DMS 273 (cell line): ENCODE measurements around the gene ZDHHC3.
"Not testable (repeated sequence)": the region's sequence is repeated elsewhere in the genome, so short reads cannot be mapped to it uniquely, and the experiment has no call there.

Experiments used
- DNase-seq: peaks from one replicate; lab custom pipeline; 2025; ENCODE audit not compliant: unreplicated experiment; lab: John Stamatoyannopoulos, UW

The ZDHHC3 gene

GRCh38 chr3:44996556-44996969 lies 20.6 kb upstream of the ZDHHC3 start:
- no peak for DNase-seq

GRCh38 chr3:44995142-44995770 lies 19.3 kb upstream of the ZDHHC3 start:
- peak; percentile 44 for DNase-seq

- no peak for DNase-seq
These were observed 17.7 kb upstream of the ZDHHC3 start for GRCh38 chr3:44993471-44994205.

GRCh38 chr3:44992555-44993470 lies 16.8 kb upstream of the ZDHHC3 start:
- peak; percentile 55 for DNase-seq

GRCh38 chr3:44991326-44991725 lies 15.4 kb upstream of the ZDHHC3 start:
- no peak for DNase-seq

- no peak for DNase-seq
These were observed 13.8 kb upstream of the ZDHHC3 start for GRCh38 chr3:44989636-44990373.

GRCh38 chr3:44989141-44989540 lies 13.2 kb upstream of the ZDHHC3 start:
- DNase-seq: no peak

GRCh38 chr3:44988073-44988472 lies 12.1 kb upstream of the ZDHHC3 start:
- DNase-seq: peak; percentile 5

GRCh38 chr3:44987332-44987731 lies 11.4 kb upstream of the ZDHHC3 start:
- DNase-seq: no peak

GRCh38 chr3:44986330-44986729 lies 10.4 kb upstream of the ZDHHC3 start:
- not testable (repeated sequence) for DNase-seq

GRCh38 chr3:44984335-44984734 lies 8.4 kb upstream of the ZDHHC3 start:
- DNase-seq: no peak

GRCh38 chr3:44983484-44983941 lies 7.5 kb upstream of the ZDHHC3 start:
- no peak for DNase-seq

GRCh38 chr3:44982817-44983216 lies 6.8 kb upstream of the ZDHHC3 start:
- DNase-seq: no peak

- DNase-seq: no peak
These were observed 5.8 kb upstream of the ZDHHC3 start for GRCh38 chr3:44981751-44982150.

GRCh38 chr3:44981220-44981619 lies 5.2 kb upstream of the ZDHHC3 start:
- no peak for DNase-seq

- no peak for DNase-seq
These were observed 1.6 kb downstream of the ZDHHC3 start for GRCh38 chr3:44974416-44974815.

- DNase-seq: no peak
These were observed 5.0 kb downstream of the ZDHHC3 start for GRCh38 chr3:44970926-44971490.

- no peak for DNase-seq
These were observed 6.2 kb downstream of the ZDHHC3 start for GRCh38 chr3:44969828-44970179.

GRCh38 chr3:44969154-44969827 lies 6.7 kb downstream of the ZDHHC3 start:
- DNase-seq: no peak

GRCh38 chr3:44968447-44968858 lies 7.5 kb downstream of the ZDHHC3 start:
- no peak for DNase-seq
